Hematopoietic multipotent progenitor cell treated with erythropoietin and hydrocortisone succinate and interleukin-3 and kit ligand, for 17 days (in vitro differentiated cells): ENCODE results near the gene NFKBIE.

Experiments used
- DNase-seq: peaks from one replicate; pipeline ENCODE4 v3.0.0-alpha.2; 2015; ENCODE audit warnings: low spot score

The NFKBIE gene

DNA sequence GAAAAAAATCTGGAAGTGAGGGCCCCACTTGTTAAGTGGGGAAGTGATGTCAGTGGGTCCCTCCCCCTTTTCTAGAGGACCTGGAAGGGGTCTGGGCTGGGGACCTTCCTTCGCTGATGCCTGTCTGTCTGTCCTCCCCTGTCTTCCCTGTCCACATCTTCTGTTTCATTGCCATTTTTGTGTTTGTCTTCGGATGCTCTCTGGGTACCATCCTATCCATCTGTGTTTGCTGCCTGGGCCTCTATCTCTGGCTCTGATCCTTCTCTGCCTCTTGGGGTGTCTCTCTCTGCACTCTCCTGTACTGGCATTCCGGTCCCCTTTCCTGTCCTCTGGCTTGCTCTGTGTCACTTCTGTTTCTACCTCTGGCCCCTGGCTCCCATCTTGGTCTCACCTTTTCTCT is 7.2 kb upstream of the NFKBIE start:
- no peak for DNase-seq

GRCh38 chr6:44271914-44272313 is 6.6 kb upstream of the NFKBIE start:
- DNase-seq: no peak

- no peak for DNase-seq
Measured at GRCh38 chr6:44271406-44271723, 6.0 kb upstream of the NFKBIE start.

DNA sequence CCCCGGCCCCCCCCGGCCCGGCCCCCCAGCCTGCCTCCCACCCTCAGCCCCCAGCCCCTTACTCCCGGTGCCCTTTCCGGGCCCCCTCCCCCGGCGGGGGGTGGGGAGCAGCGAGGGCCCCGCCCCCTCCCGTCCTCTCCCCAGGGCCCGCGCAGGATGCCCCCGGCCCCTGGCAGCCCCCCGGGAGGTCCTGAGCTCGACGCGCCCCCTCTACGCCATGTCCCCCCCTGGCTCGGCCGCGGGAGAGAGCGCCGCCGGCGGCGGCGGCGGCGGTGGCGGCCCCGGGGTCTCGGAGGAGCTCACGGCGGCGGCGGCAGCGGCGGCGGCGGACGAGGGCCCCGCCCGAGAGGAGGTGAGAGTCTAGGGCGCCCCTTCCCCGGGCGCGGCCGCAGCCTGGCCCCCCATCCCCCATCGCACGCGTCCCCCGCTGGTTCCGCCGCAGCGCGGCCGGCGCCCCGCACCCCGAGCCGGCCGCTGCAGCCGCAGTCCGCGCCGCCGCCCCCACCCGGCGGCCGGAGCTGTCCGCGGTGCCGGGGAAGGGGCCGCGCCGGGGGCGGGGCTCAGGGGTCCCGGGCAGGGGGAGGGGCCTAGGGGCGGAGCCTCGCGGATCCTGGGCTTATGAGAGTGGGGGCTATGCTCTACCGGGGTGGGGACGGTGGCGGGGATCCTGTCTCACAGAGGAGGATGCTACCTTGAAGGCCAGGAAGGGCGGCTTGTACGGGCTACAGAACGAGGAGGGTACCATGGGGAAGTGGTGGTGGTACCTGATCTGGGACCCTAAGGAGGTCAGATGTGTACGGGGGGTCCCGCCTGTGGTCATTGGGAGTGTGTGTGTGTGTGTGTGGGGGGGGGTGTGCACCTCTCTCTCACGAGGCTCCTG is 5.4 kb upstream of the NFKBIE start:
- DNase-seq: no peak

- DNase-seq: no peak
Measured at GRCh38 chr6:44269921-44270525, 4.7 kb upstream of the NFKBIE start, which contains the start of gene TMEM151B. Gene TMEM151B, plus strand, starts transcription at chr6:44270450. Its CDS starts 293 bp downstream, at chr6:44270743.

GRCh38 chr6:44269178-44269920 is 4.0 kb upstream of the NFKBIE start:
- DNase-seq: no peak

DNA sequence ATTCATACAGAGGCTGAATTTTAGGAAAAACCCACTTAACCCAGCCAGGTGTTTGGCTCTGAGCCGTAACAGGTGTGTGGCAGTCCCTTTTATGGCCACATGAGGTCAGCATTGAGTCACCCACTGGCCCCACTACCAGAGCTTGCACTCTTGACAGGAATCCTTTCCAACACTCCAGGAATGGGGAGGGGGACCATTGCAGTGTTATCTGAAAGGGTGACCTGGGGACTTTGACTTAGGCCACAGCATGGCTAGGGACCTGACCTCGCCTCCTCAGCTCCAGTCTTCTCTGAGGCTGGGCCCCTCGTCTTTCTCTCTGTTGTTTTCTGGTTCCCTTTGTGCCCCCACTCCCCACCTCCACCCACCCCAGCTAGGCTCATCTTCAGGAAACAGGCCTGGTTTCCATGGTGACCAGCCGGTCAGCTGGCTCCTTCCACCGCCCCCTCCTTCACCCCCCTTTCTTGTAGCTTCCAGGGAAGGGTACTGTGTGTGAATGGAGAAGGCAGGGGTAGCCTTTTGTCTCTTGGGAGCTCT is 2.8 kb upstream of the NFKBIE start:
- DNase-seq: peak; percentile 76

GRCh38 chr6:44267252-44267651 is 1.9 kb upstream of the NFKBIE start:
- no peak for DNase-seq

- DNase-seq: no peak
Measured at GRCh38 chr6:44266347-44266746, 996 bp upstream of the NFKBIE start.

DNA sequence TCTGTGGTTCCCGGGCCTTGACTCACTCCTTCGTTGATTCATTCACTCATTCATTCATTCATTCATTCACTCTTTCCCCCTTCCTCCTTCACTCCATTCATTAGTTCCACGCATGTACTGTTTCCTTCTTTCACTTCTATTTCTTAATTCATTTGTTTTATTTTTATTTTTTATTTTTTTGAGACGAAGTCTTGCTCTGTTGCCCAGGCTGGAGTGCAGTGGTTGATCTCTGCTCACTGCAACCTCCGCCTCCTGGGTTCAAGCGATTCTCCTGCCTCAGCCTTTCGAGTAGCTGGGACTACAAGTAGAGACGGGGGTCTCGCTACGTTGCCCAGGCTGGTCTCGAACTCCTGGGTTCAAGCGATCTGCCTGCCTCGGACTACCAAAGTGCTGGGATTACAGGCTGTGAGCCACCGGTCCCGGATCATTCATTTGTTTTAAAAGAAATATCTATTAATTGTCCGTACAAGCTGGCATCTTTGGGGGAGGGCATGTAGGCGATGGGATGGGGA is 427 bp upstream of the NFKBIE start:
- DNase-seq: no peak

- DNase-seq: no peak
Measured at GRCh38 chr6:44264154-44265006, 971 bp downstream of the NFKBIE start.

DNA sequence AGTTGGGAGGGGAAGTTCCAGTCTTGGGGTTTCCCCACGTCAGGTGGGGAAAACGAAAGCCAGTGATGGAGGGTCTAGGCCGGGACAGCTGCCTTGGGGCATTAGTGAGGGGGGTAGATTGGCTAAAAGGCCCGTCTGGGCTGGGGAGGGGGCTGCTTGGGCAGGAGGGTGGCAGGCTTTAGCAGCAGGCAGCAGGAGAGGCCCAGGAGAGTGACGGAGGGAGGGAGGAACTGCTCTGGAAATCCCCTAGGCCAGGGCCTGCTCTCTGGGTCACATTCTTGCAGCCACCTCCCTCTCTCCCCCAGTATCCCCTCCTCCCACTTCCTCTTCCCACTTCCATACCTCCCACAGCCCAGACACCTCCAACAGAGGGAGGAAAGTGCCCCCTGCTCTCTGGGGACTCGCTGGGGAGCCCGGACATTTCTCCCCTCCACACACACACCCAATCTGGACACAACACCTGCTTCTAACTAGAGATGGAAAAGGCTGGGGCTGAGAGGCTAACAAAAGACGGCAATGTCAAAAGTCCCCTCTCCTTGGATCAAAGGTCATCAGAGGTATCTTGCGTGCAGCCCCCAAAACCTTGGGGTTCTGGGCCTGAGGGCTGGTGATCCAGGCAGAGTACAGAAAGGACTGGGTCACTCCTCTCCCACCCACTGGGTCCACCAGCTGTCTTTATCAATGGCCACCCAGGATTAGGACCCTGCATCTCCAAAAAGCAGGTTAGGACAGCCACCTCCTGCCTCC is 1.8 kb downstream of the NFKBIE start:
- DNase-seq: no peak

DNA sequence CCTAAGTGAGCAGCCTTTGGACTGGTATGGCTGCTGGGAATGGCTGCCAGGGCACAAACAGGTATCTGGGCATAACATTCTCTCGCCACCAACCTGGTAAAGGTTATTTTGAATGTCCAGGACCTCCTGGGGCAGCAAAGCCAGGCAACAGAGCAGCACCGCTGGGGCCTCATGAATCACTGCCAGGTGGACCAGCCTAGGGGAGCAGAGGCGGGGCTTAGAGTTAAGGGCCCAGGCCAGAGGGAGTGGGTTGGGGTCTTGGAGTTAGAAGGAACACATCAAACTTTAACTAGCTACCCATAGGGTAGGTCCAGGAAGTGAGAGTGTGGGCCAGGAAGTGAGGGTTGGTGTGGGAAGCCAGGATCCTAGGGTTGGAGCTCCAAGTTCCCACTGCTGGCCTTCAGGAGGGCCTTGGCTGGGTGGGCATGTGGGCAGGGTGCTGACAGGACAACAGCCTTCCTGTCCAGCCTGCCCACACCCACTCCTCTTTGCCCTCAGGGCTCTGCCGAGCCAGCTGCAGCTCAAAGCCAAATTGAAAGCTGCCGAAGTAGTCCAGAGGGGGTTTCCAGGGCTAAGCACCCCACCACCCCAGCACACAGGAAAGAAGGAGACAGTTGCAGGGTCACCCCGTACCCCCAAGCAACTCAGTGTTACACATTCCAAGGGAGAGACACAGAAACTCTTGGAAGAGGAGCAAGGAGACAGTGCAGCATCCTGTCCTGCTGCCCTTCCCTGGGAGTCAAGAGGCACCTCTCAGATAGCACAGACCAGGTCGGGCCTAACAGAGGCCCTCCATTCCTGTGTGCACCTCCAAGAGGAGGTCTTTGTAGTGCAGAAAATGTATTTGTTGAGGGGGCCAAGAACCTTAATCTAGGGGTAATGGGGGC is 2.6 kb downstream of the NFKBIE start:
- no peak for DNase-seq

- DNase-seq: no peak
Measured at GRCh38 chr6:44261581-44261980, 3.8 kb downstream of the NFKBIE start.

- no peak for DNase-seq
Measured at GRCh38 chr6:44260451-44261297, 4.7 kb downstream of the NFKBIE start.

GRCh38 chr6:44260011-44260410 is 5.3 kb downstream of the NFKBIE start:
- DNase-seq: no peak

DNA sequence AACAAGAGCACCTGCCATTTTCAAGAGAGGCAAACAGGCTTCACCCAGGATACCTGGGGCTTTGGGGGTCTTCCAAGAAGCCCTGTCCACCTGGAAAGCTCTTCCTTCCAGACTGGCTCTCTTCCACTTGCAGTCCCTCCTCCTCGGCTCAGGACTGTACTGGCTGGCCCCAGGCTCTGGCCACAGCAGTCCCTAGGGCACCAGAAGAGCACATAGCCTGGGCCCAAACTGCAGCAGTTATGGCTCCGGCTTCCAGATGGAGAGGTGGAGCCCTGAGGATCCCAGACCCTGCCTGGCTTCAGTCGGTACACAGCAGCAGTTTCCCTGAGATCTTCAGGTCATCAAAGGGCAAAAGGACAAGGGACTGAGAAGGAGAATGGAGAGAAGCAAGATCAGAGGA is 6.4 kb downstream of the NFKBIE start:
- no peak for DNase-seq

- DNase-seq: no peak
Measured at GRCh38 chr6:44258325-44258863, 7.0 kb downstream of the NFKBIE start.
